Measurements from ENCODE around the gene LCE1E. TPM values are rescaled to one million over a fixed set of nuclear protein-coding genes. Genes with fewer than 3 reads are reported as not detected.

LCE1E gene, protein sequence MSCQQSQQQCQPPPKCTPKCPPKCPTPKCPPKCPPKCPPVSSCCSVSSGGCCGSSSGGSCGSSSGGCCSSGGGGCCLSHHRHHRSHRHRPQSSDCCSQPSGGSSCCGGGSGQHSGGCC
- polyA plus RNA-seq (2011; rRNA removed) (not detected in 2 replicates), polyA minus RNA-seq (2011; rRNA and poly(A)+ RNA removed) (not detected in 2 replicates)

DNA sequence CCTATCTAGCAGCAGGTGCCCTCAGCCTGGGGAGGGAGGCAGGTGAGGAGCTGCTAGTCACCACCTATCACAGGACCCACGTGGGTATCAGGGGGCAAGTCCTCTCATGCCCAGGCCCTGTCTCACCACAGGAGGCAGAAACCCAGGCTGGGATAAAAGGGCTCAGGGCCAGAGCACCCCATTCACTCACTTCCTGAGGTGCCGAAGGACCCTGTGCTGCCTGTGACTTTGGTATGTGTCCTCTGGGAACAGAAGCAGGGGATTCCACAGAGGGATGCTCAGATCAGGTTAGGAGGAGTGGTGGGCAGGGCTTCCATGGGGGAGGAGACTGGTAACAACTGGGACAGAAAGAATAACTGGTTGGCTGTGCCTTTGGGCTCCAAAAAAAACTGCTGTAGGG is at the start of gene LCE1E:
Gene LCE1E (plus strand): TSS at position 181 of the 400 bp plus-strand sequence. CDS start 1,043 bp downstream, outside the sequence.
- Histone ChIP-seq H3K9me3 (ENCODE audit: control insufficient read depth, insufficient read depth, low read length) (peaks cover 4% of the 10 kb centered on the region; the same call in 1 of the 2 replicates), H3K4me3 (ENCODE audit: low read depth, low read length) (no peak within 1 kb of the TSS), H3K27ac (ENCODE audit: low read depth, low read length) (no peak within 1 kb of the TSS), H3K27me3 (ENCODE audit: control insufficient read depth, insufficient read depth, low read length) (no peaks in the 10 kb centered on the region)
- no peak for DNase-seq (ENCODE audit: low read depth, low spot score)
- ChIA-PET POLR2A (no interaction called here), CTCF (no interaction called here)
- TF ChIP-seq CTCF (IDR thresholded peaks at IDR 0.05; ENCODE audit: low read depth, low read length), result no peak

DNA sequence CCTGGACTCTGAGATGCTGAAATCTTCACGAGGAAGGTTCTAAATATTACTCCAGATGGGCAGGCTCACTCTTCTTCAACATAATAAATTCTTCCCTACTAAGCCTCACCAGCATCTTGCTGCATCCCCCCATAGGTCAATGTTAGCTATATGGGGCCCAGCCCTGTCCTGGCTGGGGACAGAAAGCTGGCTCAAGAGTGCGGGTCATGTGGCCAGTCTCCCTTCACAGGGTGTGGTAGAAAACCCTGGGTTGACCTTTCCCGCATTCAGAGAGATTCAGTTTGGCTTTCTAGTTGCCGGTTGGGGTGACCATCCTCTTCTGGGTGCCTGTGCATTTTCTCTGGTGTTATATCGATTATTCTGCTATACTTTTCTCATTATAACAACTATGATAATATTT is 48.1 kb upstream of the LCE1E start:
- DNase-seq (ENCODE audit: low read depth, low spot score), result no peak
- POLR2A ChIA-PET, result no interaction called here
- peaks cover 8% of the 10 kb centered on the region for H3K9me3 ChIP-seq (ENCODE audit: control insufficient read depth, insufficient read depth, low read length)
- CTCF ChIA-PET, result no interaction called here
- TF ChIP-seq CTCF (IDR thresholded peaks at IDR 0.05; ENCODE audit: low read depth, low read length), result no peak
- H3K27me3 ChIP-seq (ENCODE audit: control insufficient read depth, insufficient read depth, low read length), result no peaks in the 10 kb centered on the region
- H3K4me3 ChIP-seq (ENCODE audit: low read depth, low read length), result no peak overlapping the region
- no peak overlapping the region for H3K27ac ChIP-seq (ENCODE audit: low read depth, low read length)

- TF ChIP-seq CTCF (IDR thresholded peaks at IDR 0.05; ENCODE audit: low read depth, low read length), result no peak
- no peak overlapping the region for H3K27ac ChIP-seq (ENCODE audit: low read depth, low read length)
- CTCF ChIA-PET, result no interaction called here
- H3K27me3 ChIP-seq (ENCODE audit: control insufficient read depth, insufficient read depth, low read length), result no peaks in the 10 kb centered on the region
- no peak overlapping the region for H3K4me3 ChIP-seq (ENCODE audit: low read depth, low read length)
- POLR2A ChIA-PET, result no interaction called here
- peaks cover 15% of the 10 kb centered on the region for H3K9me3 ChIP-seq (ENCODE audit: control insufficient read depth, insufficient read depth, low read length)
- no peak for DNase-seq (ENCODE audit: low read depth, low spot score)
These were observed 46.2 kb upstream of the LCE1E start for GRCh38 chr1:152739841-152740240.

GRCh38 chr1:152741656-152742055 is 44.4 kb upstream of the LCE1E start:
- H3K27me3 ChIP-seq (ENCODE audit: control insufficient read depth, insufficient read depth, low read length), result no peaks in the 10 kb centered on the region
- POLR2A ChIA-PET, result no interaction called here
- DNase-seq (ENCODE audit: low read depth, low spot score), result no peak
- H3K27ac ChIP-seq (ENCODE audit: low read depth, low read length), result no peak overlapping the region
- CTCF ChIA-PET, result no interaction called here
- no peak overlapping the region for H3K4me3 ChIP-seq (ENCODE audit: low read depth, low read length)
- no peak for TF ChIP-seq CTCF (IDR thresholded peaks at IDR 0.05; ENCODE audit: low read depth, low read length)
- H3K9me3 ChIP-seq (ENCODE audit: control insufficient read depth, insufficient read depth, low read length), result peaks cover 15% of the 10 kb centered on the region

DNA sequence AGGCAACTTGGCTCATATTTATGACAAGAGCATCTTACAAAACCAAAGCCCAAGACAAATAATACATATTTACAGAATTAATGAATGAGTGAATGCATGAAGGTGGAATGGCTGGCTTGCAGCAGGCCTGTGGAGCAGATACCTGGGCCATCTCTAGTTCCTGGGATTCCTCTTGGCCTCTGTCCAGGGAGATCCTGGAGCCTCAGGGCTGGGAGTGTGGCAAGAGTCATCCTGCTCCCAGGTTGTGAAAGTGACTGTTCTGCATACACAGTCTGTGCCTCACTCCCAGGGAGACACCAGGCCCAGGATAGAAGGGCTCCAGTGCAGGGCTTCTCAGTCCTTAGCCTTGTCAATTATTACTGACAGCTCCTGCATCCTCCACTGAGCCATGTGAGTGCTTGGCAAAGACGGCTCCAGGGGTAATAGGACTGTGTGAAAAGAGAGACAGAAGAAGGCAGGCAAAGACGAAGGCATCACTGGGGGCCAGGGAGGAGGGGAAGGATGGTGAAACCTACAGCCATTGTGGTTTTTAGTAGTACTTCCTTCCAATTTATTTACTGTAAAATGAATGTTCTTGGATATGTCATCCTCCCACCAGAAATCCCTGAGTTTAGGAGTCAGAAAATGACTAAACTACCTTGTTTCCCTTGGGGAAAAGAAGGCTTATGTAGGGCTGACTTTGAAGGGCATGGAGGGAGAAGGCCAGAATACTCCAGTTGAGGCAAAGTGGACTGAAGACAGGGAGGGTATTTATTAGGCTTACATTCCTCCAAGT is 42.5 kb upstream of the LCE1E start:
- POLR2A ChIA-PET, result no interaction called here
- no peak for DNase-seq (ENCODE audit: low read depth, low spot score)
- H3K4me3 ChIP-seq (ENCODE audit: low read depth, low read length), result no peak overlapping the region

More for the DNA sequence above, 42.5 kb upstream of the LCE1E start:
- no peaks in the 10 kb centered on the region for H3K27me3 ChIP-seq (ENCODE audit: control insufficient read depth, insufficient read depth, low read length)
- H3K27ac ChIP-seq (ENCODE audit: low read depth, low read length), result no peak overlapping the region
- peaks cover 6% of the 10 kb centered on the region for H3K9me3 ChIP-seq (ENCODE audit: control insufficient read depth, insufficient read depth, low read length)
- no peak for TF ChIP-seq CTCF (IDR thresholded peaks at IDR 0.05; ENCODE audit: low read depth, low read length)
- CTCF ChIA-PET, result no interaction called here
